Measurements from ENCODE around the gene SRD5A2. TPM values are rescaled to one million over a fixed set of nuclear protein-coding genes. Genes with fewer than 3 reads are reported as not detected.
"Not testable (repeated sequence)": the region's sequence is repeated elsewhere in the genome, so short reads cannot be mapped to it uniquely, and the experiment has no call there.

The SRD5A2 gene
- total and polyA plus RNA-seq, 8 donors, result 0.05 TPM; not detected in 7

GRCh38 chr2:31505111-31505510 is 75.6 kb downstream of the SRD5A2 start:
- no peak for TF ChIP-seq CTCF (IDR thresholded peaks at IDR 0.05)
- DNase-seq (no peak), ATAC-seq (no peak), FAIRE-seq (no peak)
- Histone ChIP-seq H3K36me3 (no peaks in the 10 kb centered on the region), H3K27ac (no peak overlapping the region), H3K27me3 (peaks cover 0 to 5% (median 0%) of the 10 kb centered on the region in 4 donors), H3K4me3 (no peak overlapping the region), H3K4me1 (no peaks in the 10 kb centered on the region), H3K9me3 (no peaks in the 10 kb centered on the region)
- 69 to 71% methylated on average over 2 of the region's 2 CpGs for WGBS, 2 donors
- intact Hi-C loops (cut with DNase I), result no loop called here

- Histone ChIP-seq H3K4me3 (no peak overlapping the region), H3K36me3 (no peaks in the 10 kb centered on the region), H3K4me1 (no peaks in the 10 kb centered on the region), H3K9me3 (no peaks in the 10 kb centered on the region), H3K27me3 (peaks cover 0 to 5% (median 0%) of the 10 kb centered on the region in 4 donors), H3K27ac (no peak overlapping the region)
- FAIRE-seq (no peak), ATAC-seq (no peak), DNase-seq (no peak)
- 39 to 42% methylated on average over 2 of the region's 2 CpGs for WGBS, 2 donors
- TF ChIP-seq CTCF (IDR thresholded peaks at IDR 0.05), result no peak
- intact Hi-C loops (cut with DNase I), result no loop called here
These were observed 76.4 kb downstream of the SRD5A2 start for GRCh38 chr2:31504311-31504710.

- H3K36me3 ChIP-seq; H3K9me3 ChIP-seq; H3K27me3 ChIP-seq; FAIRE-seq; H3K4me3 ChIP-seq; ATAC-seq; H3K27ac ChIP-seq; H3K4me1 ChIP-seq; DNase-seq; intact Hi-C loops (cut with DNase I): not testable (repeated sequence)
- 71 to 85% methylated on average over 21 of the region's 21 CpGs for WGBS, 2 donors
These were observed 84.3 kb downstream of the SRD5A2 start for GRCh38 chr2:31496451-31496874.

- intact Hi-C loops (cut with DNase I); H3K36me3 ChIP-seq; H3K4me3 ChIP-seq; DNase-seq; H3K27me3 ChIP-seq; ATAC-seq; H3K9me3 ChIP-seq; H3K27ac ChIP-seq; H3K4me1 ChIP-seq; FAIRE-seq: not testable (repeated sequence)
- 33 to 50% methylated on average over 3 of the region's 3 CpGs for WGBS, 2 donors
These were observed 91.4 kb downstream of the SRD5A2 start for GRCh38 chr2:31489339-31489738.

- no peak overlapping the region for H3K27ac ChIP-seq
- no peaks in the 10 kb centered on the region for H3K36me3 ChIP-seq
- ATAC-seq (no peak), FAIRE-seq (no peak), DNase-seq (no peak)
- WGBS, 2 donors, result 59 to 66% methylated on average over 2 of the region's 2 CpGs
- H3K4me1 ChIP-seq, result no peaks in the 10 kb centered on the region
- no peaks in the 10 kb centered on the region for H3K9me3 ChIP-seq
- no peak for TF ChIP-seq CTCF (IDR thresholded peaks at IDR 0.05)
- no peaks in the 10 kb centered on the region for H3K27me3 ChIP-seq
- no peak overlapping the region for H3K4me3 ChIP-seq
- intact Hi-C loops (cut with DNase I), result no loop called here
These were observed 97.5 kb downstream of the SRD5A2 start for GRCh38 chr2:31483246-31483645.

GRCh38 chr2:31476511-31477180 is 104.1 kb downstream of the SRD5A2 start:
- intact Hi-C loops (cut with DNase I), result no loop called here
- FAIRE-seq, result no peak
- TF ChIP-seq CTCF (IDR thresholded peaks at IDR 0.05), result no peak
- peaks cover 0 to under 1% (median 0%) of the 10 kb centered on the region in 4 donors for H3K27me3 ChIP-seq
- no peak overlapping the region for H3K27ac ChIP-seq
- H3K4me1 ChIP-seq, result no peaks in the 10 kb centered on the region
- H3K4me3 ChIP-seq, result no peak overlapping the region
- H3K36me3 ChIP-seq, result no peaks in the 10 kb centered on the region
- no peaks in the 10 kb centered on the region for H3K9me3 ChIP-seq
- no peak for ATAC-seq
- DNase-seq, result no peak
- WGBS, 2 donors, result 53 to 55% methylated on average over 2 of the region's 2 CpGs

Measured in pancreas (tissue), 10 donors.